ENCODE data around the gene NATD1.

The NATD1 gene

GRCh38 chr17:21289902-21290571 is 36.8 kb upstream of the NATD1 start:
- no peak for DNase-seq

- no peak for DNase-seq
Observed at GRCh38 chr17:21289175-21289901, 36.1 kb upstream of the NATD1 start.

GRCh38 chr17:21288571-21289017 is 35.4 kb upstream of the NATD1 start:
- peak; percentile 55 for DNase-seq

- DNase-seq: peak; percentile 73
Observed at GRCh38 chr17:21287703-21288449, 34.7 kb upstream of the NATD1 start.

GRCh38 chr17:21286909-21287702 is 33.9 kb upstream of the NATD1 start:
- DNase-seq: no peak

GRCh38 chr17:21286066-21286770 is 33.0 kb upstream of the NATD1 start:
- peak; percentile 98 for DNase-seq

GRCh38 chr17:21285164-21286065 is 32.2 kb upstream of the NATD1 start:
- DNase-seq: no peak

GRCh38 chr17:21284319-21285163 is 31.3 kb upstream of the NATD1 start, which contains the start of gene MAP2K3:
TSS of gene MAP2K3 (plus strand) at chr17:21284711. CDS start at chr17:21284921, 210 bp downstream.
- peak; percentile 100 for DNase-seq

- peak; percentile 76 for DNase-seq
Observed at GRCh38 chr17:21283482-21284318, 30.5 kb upstream of the NATD1 start.

- no peak for DNase-seq
Observed at GRCh38 chr17:21282850-21283249, 29.6 kb upstream of the NATD1 start.

- peak; percentile 85 for DNase-seq
Observed at GRCh38 chr17:21282231-21282630, 29.0 kb upstream of the NATD1 start.

- DNase-seq: peak; percentile 97
Observed at GRCh38 chr17:21280081-21280518, 26.9 kb upstream of the NATD1 start.

- DNase-seq: no peak
Observed at GRCh38 chr17:21279582-21279981, 26.4 kb upstream of the NATD1 start.

- no peak for DNase-seq
Observed at GRCh38 chr17:21279198-21279535, 26.0 kb upstream of the NATD1 start.

- no peak for DNase-seq
Observed at GRCh38 chr17:21278450-21279197, 25.4 kb upstream of the NATD1 start.

- DNase-seq: no peak
Observed at GRCh38 chr17:21277332-21277731, 24.1 kb upstream of the NATD1 start.

- DNase-seq: no peak
Observed at GRCh38 chr17:21276264-21276588, 23.0 kb upstream of the NATD1 start.

- DNase-seq: peak; percentile 97
Observed at GRCh38 chr17:21275579-21276263, 22.5 kb upstream of the NATD1 start.

Measured in islet precursor cell (in vitro differentiated cells).